ENCODE results near the gene GAREM1. TPM values are rescaled to one million over a fixed set of nuclear protein-coding genes. Genes with fewer than 3 reads are reported as not detected.

Gene GAREM1
- total RNA-seq, 1 experiment from 2014 or later, result 10.2 TPM

- no peaks in the 10 kb centered on the region for H3K36me3 ChIP-seq (ENCODE audit: low read depth)
- CTCF ChIA-PET, result no interaction called here
- H3K79me2 ChIP-seq (ENCODE audit: low read depth), result no peaks in the 10 kb centered on the region
- H4K20me1 ChIP-seq (ENCODE audit: insufficient read depth), result no peaks in the 10 kb centered on the region
- no peaks in the 10 kb centered on the region for H3K9me2 ChIP-seq (ENCODE audit: insufficient read depth)
- H3K9me3 ChIP-seq (ENCODE audit: insufficient read depth, low read depth), result no peaks in the 10 kb centered on the region
- TF ChIP-seq CTCF (conservative IDR thresholded peaks at IDR 0.05) (no peak), EZH2 (IDR thresholded peaks at IDR 0.05; ENCODE audit: low read depth) (no peak)
- no peaks in the 10 kb centered on the region; the same call in 1 of the 2 replicates for H3K4me1 ChIP-seq (replicated peaks; ENCODE audit: insufficient read depth)
- no peak for DNase-seq
- intact Hi-C loops (cut with micrococcal nuclease; ENCODE audit: unreplicated experiment), result no loop called here
- H3K27me3 ChIP-seq (ENCODE audit: insufficient read depth, low read depth), result no peaks in the 10 kb centered on the region
- POLR2A ChIA-PET (ENCODE audit: unreplicated experiment), result no interaction called here
- no peak overlapping the region for H2AFZ ChIP-seq
- BruUV-seq (replicated peaks), result no TSS peak
- H3K4me3 ChIP-seq, result no peak overlapping the region
- no peak overlapping the region for H3K4me2 ChIP-seq
- H3F3A ChIP-seq (ENCODE audit: insufficient read depth, low read depth), result no peaks in the 10 kb centered on the region
- H3K27ac ChIP-seq, result no peak overlapping the region
Observed at GRCh38 chr18:32324181-32324580, 146.5 kb downstream of the GAREM1 start.

- ChIA-PET POLR2A (ENCODE audit: unreplicated experiment) (no interaction called here), CTCF (no interaction called here)
- Histone ChIP-seq H3K9me3 (ENCODE audit: insufficient read depth, low read depth) (no peaks in the 10 kb centered on the region), H3K4me3 (no peak overlapping the region), H4K20me1 (ENCODE audit: insufficient read depth) (no peaks in the 10 kb centered on the region), H2AFZ (no peak overlapping the region), H3K27me3 (ENCODE audit: insufficient read depth, low read depth) (no peaks in the 10 kb centered on the region), H3K4me2 (no peak overlapping the region), H3K36me3 (ENCODE audit: low read depth) (no peaks in the 10 kb centered on the region), H3K4me1 (replicated peaks; ENCODE audit: insufficient read depth) (peaks cover 15% of the 10 kb centered on the region), H3F3A (ENCODE audit: insufficient read depth, low read depth) (no peaks in the 10 kb centered on the region), H3K79me2 (ENCODE audit: low read depth) (no peaks in the 10 kb centered on the region), H3K9me2 (ENCODE audit: insufficient read depth) (no peaks in the 10 kb centered on the region), H3K27ac (no peak overlapping the region)
- intact Hi-C loops (cut with micrococcal nuclease; ENCODE audit: unreplicated experiment), result no loop called here
- TF ChIP-seq EZH2 (IDR thresholded peaks at IDR 0.05; ENCODE audit: low read depth) (no peak), CTCF (conservative IDR thresholded peaks at IDR 0.05) (no peak)
- BruUV-seq (replicated peaks), result no TSS peak
- no peak for DNase-seq
Observed at GRCh38 chr18:32321826-32322225, 148.9 kb downstream of the GAREM1 start.

DNA sequence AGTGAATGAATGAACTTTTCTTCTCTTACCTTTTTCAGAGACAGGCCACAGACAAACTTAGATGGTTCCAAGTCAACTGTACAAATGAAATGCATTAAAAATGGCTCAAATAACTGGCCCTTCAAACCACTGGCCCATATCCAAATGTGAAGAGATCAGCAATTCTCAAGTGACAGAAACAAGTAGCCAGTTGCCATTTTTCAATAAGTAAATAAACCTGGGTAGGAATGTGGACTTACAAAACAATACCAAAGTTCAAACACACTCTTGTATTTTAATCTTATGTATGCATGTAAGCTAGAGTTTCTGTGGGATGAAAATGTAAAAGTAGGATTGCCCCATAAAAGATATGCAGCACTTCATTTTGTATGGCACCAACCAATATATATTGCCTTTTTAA is 151.6 kb downstream of the GAREM1 start:
- BruUV-seq (replicated peaks), result no TSS peak
- Histone ChIP-seq H3K27ac (no peak overlapping the region), H3K79me2 (ENCODE audit: low read depth) (no peaks in the 10 kb centered on the region), H3K36me3 (ENCODE audit: low read depth) (no peaks in the 10 kb centered on the region), H3K27me3 (ENCODE audit: insufficient read depth, low read depth) (no peaks in the 10 kb centered on the region), H4K20me1 (ENCODE audit: insufficient read depth) (no peaks in the 10 kb centered on the region), H3K9me2 (ENCODE audit: insufficient read depth) (no peaks in the 10 kb centered on the region), H2AFZ (no peak overlapping the region), H3K4me1 (replicated peaks; ENCODE audit: insufficient read depth) (peaks cover 15% of the 10 kb centered on the region), H3K4me3 (no peak overlapping the region), H3K9me3 (ENCODE audit: insufficient read depth, low read depth) (no peaks in the 10 kb centered on the region), H3K4me2 (no peak overlapping the region), H3F3A (ENCODE audit: insufficient read depth, low read depth) (no peaks in the 10 kb centered on the region)
- TF ChIP-seq CTCF (conservative IDR thresholded peaks at IDR 0.05) (no peak), EZH2 (IDR thresholded peaks at IDR 0.05; ENCODE audit: low read depth) (no peak)
- POLR2A ChIA-PET (ENCODE audit: unreplicated experiment), result no interaction called here
- CTCF ChIA-PET, result no interaction called here
- intact Hi-C loops (cut with micrococcal nuclease; ENCODE audit: unreplicated experiment), result no loop called here
- no peak for DNase-seq

All from PC-9 (cell line).